AG04450 (cell line): Measurements from ENCODE around the gene STT3B. TPM values are rescaled to one million over a fixed set of nuclear protein-coding genes. Genes with fewer than 3 reads are reported as not detected.

Experiments used
- CTCF ChIA-PET: fragments of 300-600, 350-600 bp; formaldehyde crosslinking; extraction: SDS; loops from one replicate; lab custom pipeline; 2022; ENCODE audit warnings: antibody characterized with exemption, inconsistent platforms; lab: Charles Lee
- POLR2A ChIA-PET: fragments of 350-600 bp; formaldehyde crosslinking; extraction: SDS; loops from one replicate; lab custom pipeline; 2021; ENCODE audit warnings: antibody characterized with exemption, inconsistent platforms; lab: Yijun Ruan, JAX
- DNase-seq: peaks from one replicate; pipeline ENCODE4 v3.0.0-alpha.2; 2011; ENCODE audit warnings: low read depth, low spot score
- H3K27ac ChIP-seq: one replicate; pipeline ENCODE4 v1.5.1; 2012; ENCODE audit warnings: low read depth, low read length, control low read depth
- H3K27me3 ChIP-seq: one replicate; pipeline ENCODE4 v1.6.0; 2012; ENCODE audit warnings: low read length; ENCODE audit not compliant: control insufficient read depth, insufficient read depth
- H3K4me3 ChIP-seq: 2 replicates; pipeline ENCODE4 v1.5.1; 2011; ENCODE audit warnings: mild to moderate bottlenecking, low read depth, low read length, control low read depth
- H3K9me3 ChIP-seq: 2 replicates; pipeline ENCODE4 v1.5.1; 2012; ENCODE audit warnings: low read length; ENCODE audit not compliant: control insufficient read depth, insufficient read depth
- polyA plus RNA-seq: library from polyadenylated mRNA; depleted of rRNA; stranded (reverse); fragments of >200 nt; gene quantifications from 2 replicates; pipeline ENCODE4 v1.2.3, GENCODE V29; 2011
- TF ChIP-seq, protein P1 (sequence below): IDR thresholded peaks from 2 replicates; pipeline ENCODE4 v1.5.1; 2011; ENCODE audit warnings: low read depth, low read length, control low read depth, inconsistent platforms

STT3B gene
- polyA plus RNA-seq, 1 experiment = 112 TPM

DNA sequence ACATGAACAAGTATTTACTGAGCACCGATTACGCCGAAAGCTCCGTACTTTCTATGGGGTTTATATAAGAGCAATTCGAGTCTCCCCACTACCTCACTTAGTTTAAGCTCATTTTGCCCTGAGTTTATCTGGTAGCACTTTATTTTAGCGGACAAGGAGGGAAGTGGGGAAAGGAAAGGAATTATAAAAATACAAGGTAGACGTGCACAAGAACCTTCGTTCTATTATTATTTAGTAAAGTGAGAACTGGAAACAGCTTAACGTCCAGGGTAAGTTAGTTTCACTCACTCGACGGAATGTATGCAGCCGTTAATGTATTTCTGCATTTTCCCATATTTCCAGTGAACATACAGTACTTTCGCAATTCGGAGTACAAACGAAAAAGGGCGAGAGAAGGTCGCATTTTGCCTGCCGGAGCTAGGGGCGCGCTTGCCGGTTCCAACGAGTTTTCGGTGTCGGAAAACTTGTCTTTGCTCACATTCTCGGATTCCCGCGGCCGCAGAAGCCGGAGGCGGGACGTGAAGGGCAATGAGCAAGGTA, 1.2 kb upstream of the STT3B start:
- Histone ChIP-seq H3K27me3 (no peaks in the 10 kb centered on the region), H3K27ac (peak overlapping the region; percentile 99), H3K9me3 (no peaks in the 10 kb centered on the region; the same call in 1 of the 2 replicates), H3K4me3 (peak overlapping the region; percentile 76)
- ChIA-PET CTCF (interaction anchor here (0.6 to 2.7 kb wide), 9 partner anchors 11 to 761 kb away, joined by 3 to 13 read pairs (median 4); no protein-coding TSS in a partner anchor), POLR2A (interaction anchor here (0.8 to 2.3 kb wide), 4 partner anchors 190 to 761 kb away, joined by 3 to 12 read pairs (median 6); no protein-coding TSS in a partner anchor)
- DNase-seq = no peak
- TF ChIP-seq, protein P1, sequence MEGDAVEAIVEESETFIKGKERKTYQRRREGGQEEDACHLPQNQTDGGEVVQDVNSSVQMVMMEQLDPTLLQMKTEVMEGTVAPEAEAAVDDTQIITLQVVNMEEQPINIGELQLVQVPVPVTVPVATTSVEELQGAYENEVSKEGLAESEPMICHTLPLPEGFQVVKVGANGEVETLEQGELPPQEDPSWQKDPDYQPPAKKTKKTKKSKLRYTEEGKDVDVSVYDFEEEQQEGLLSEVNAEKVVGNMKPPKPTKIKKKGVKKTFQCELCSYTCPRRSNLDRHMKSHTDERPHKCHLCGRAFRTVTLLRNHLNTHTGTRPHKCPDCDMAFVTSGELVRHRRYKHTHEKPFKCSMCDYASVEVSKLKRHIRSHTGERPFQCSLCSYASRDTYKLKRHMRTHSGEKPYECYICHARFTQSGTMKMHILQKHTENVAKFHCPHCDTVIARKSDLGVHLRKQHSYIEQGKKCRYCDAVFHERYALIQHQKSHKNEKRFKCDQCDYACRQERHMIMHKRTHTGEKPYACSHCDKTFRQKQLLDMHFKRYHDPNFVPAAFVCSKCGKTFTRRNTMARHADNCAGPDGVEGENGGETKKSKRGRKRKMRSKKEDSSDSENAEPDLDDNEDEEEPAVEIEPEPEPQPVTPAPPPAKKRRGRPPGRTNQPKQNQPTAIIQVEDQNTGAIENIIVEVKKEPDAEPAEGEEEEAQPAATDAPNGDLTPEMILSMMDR = peak; percentile 48

DNA sequence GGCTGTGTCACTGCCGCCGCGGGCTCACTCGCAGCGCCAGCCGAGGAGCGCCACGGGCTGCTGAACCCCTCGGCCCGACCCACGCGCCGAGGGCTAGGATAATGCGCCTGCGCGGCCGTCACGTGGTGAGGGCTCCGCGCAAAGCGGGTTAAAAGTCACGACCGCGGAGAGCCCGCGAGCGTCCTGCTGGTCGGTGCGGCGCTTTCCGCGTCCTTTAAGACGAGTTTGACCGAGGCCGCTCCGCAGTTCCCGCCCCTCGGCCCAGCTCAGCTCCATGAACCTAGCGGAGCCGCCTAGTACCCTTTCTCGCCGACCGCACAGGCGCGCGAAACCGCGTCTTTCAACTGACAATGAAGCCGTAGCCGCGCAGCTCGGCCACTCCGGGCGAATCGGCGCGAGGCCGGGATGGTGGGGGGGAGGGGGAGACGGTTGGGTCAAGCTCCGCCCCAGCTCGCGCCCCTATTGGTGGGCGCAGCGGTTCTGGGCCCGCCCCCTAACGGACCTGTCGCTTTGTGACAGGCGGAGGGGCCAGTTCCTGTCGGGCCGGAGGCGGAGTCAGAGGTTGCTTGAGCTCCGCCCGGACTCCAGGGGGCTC, 636 bp upstream of the STT3B start:
- Histone ChIP-seq H3K27ac (peak overlapping the region; percentile 99), H3K27me3 (no peaks in the 10 kb centered on the region), H3K9me3 (no peaks in the 10 kb centered on the region; the same call in 1 of the 2 replicates), H3K4me3 (peak overlapping the region; percentile 84)
- CTCF ChIA-PET = interaction anchor here (0.6 to 2.7 kb wide), 9 partner anchors 9 to 1558 kb away, joined by 3 to 13 read pairs (median 4); no protein-coding TSS in a partner anchor
- TF ChIP-seq, protein P1 = no peak
- POLR2A ChIA-PET = interaction anchor here (0.5 to 2.3 kb wide), 13 partner anchors 10 to 762 kb away, joined by 3 to 16 read pairs (median 3); no protein-coding TSS in a partner anchor
- peak; percentile 98 for DNase-seq

DNA sequence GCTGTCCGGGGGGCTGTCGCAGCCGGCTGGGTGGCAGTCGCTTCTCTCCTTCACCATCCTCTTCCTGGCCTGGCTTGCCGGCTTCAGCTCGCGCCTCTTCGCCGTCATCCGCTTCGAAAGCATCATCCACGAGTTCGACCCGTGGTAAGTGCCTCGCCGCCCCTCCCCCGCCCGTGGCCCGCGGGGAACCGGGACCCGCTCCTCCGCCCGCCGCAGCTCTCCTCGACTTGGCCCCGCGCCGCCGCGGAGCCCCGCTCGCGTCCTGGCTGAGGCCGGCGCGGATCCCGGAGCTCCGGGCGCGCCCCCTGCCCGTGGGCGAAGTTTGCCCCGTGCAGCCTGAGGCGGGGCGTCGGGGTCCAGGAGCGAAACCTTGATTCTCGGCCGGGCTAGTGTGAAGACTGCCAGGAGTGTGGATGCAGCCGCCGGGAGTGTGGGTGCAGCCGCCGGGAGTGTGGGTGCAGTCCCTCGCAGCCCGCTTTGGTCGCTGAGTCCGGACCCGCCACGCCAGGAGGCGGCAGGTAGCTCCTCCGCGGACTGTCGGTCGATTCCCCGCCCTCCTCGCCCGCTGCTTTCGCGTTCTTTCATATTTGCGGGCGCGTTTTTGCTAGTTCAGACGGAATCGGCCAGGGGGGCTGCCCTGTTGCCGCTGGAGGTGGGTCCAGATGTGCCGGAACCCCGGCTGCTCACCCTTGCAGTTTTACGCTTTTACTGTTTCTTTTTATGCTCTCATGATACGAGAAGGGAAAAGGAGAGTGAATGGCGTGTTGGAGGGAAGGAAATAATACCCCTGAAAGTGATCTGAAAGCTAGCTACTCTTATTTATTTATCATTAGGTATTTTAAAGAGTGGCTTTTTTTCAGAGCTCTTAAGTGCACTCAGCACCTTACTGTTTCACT, 692 bp downstream of the STT3B start:
- H3K27me3 ChIP-seq = no peaks in the 10 kb centered on the region
- DNase-seq = no peak
- ChIA-PET POLR2A (interaction anchor here (0.6 to 2.3 kb wide), 5 partner anchors 9 to 763 kb away, joined by 3 to 12 read pairs (median 6); no protein-coding TSS in a partner anchor), CTCF (interaction anchor here (0.5 to 2.7 kb wide), 8 partner anchors 10 to 1014 kb away, joined by 3 to 13 read pairs (median 3); no protein-coding TSS in a partner anchor)
- H3K9me3 ChIP-seq = no peaks in the 10 kb centered on the region; the same call in 1 of the 2 replicates
- TF ChIP-seq, protein P1 = peak; percentile 21; the same call in 1 of the 2 replicates
- H3K4me3 ChIP-seq = peak overlapping the region; percentile 84
- H3K27ac ChIP-seq = peak overlapping the region; percentile 99

DNA sequence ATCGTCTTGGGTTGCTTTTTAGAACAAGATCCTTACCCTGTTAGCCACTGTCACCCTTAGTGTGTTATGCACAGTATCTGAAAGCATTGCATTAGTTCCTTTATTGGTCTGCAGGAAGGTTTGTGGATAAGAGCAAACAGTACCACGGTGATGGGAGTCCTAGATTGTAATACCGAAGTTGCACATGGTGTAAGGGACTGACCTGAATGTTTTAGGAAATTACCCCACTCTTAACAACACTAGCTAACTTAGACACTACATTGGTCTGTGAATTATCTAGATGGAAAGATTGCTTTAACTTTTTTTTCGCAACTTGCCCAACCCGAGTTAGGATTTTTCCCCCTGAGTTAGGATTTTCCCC, 1.3 kb downstream of the STT3B start:
- TF ChIP-seq, protein P1 = no peak
- peak overlapping the region; percentile 84 for H3K4me3 ChIP-seq
- CTCF ChIA-PET = interaction anchor here (0.6 to 2.0 kb wide), 5 partner anchors 10 to 357 kb away, joined by 3 to 9 read pairs (median 3); no protein-coding TSS in a partner anchor
- no peak overlapping the region for H3K27ac ChIP-seq
- POLR2A ChIA-PET = interaction anchor here (0.6 kb wide), 1 partner anchor 25 kb away, joined by 8 read pairs; no protein-coding TSS in a partner anchor
- H3K27me3 ChIP-seq = no peaks in the 10 kb centered on the region
- DNase-seq = no peak
- no peaks in the 10 kb centered on the region; the same call in 1 of the 2 replicates for H3K9me3 ChIP-seq
